H1 (cell line): ENCODE measurements around the gene LURAP1L. TPM values are rescaled to one million over a fixed set of nuclear protein-coding genes. Genes with fewer than 3 reads are reported as not detected.

Experiments used
- CTBP2 ChIP-seq: IDR thresholded peaks from 2 replicates; pipeline ENCODE4 v1.7.0; 2011; ENCODE audit warnings: borderline replicate concordance, mild to moderate bottlenecking, moderate library complexity, mixed read lengths, low read length; ENCODE audit not compliant: insufficient read depth, insufficient read length
- RNF2 ChIP-seq: fragments of 200-900, 300-1000 bp; sonication (generic); IDR thresholded peaks from 2 replicates; pipeline ENCODE4 v1.7.1; 2016; ENCODE audit warnings: borderline replicate concordance, low read depth, mild to moderate bottlenecking, antibody characterized with exemption, low read length; ENCODE audit not compliant: poor library complexity, severe bottlenecking; ENCODE audit errors: missing control alignments
- TCF12 ChIP-seq: IDR thresholded peaks from 2 replicates; pipeline ENCODE4 v1.6.1; 2011; ENCODE audit warnings: low read depth, mild to moderate bottlenecking, low read length
- YY1 ChIP-seq: IDR thresholded peaks from 2 replicates; pipeline ENCODE4 v1.6.1; 2011; ENCODE audit warnings: low read depth, mild to moderate bottlenecking, low read length
- polyA plus RNA-seq, 7 experiments: library from polyadenylated mRNA; depleted of rRNA in 3 of 7; stranded (reverse) in 5 of 7; unstranded in 2 of 7; fragments of >200 nt in 5 of 7; fragments of 200-250 nt in 2 of 7; gene quantifications; 1 replicate in 5 of 7; 2 replicates in 1 of 7; 4 replicates in 1 of 7; pipeline versions ENCODE4 v1.2.1 to v1.2.3, GENCODE V29; 2011 to 2013; ENCODE audit warnings: missing spikeins in 2 of 7, mixed read lengths in 2 of 7
- total RNA-seq: library from RNA; stranded (reverse); fragmentation: NEBNext Ultra II Directional; extraction: Animal tissue kit (Norgen Biotek cat#: 25700); gene quantifications from 2 replicates; pipeline ENCODE4 v1.2.1, GENCODE V29; 2021

LURAP1L gene
- total and polyA plus RNA-seq, 2 of the 8 experiments (the other 6 are each of a cell fraction or from before 2014, with no cell fraction given), result 0.63 to 1.2 TPM

GRCh38 chr9:12739014-12739652 lies 35.7 kb upstream of the LURAP1L start (continued):
- TF ChIP-seq RNF2 (no peak), YY1 (no peak), TCF12 (no peak), CTBP2 (no peak)
